Measurements from ENCODE around the gene COL12A1. TPM values are rescaled to one million over a fixed set of nuclear protein-coding genes. Genes with fewer than 3 reads are reported as not detected.

COL12A1 gene
- total RNA-seq, 1 experiment from 2014 or later: 0.96 TPM

DNA sequence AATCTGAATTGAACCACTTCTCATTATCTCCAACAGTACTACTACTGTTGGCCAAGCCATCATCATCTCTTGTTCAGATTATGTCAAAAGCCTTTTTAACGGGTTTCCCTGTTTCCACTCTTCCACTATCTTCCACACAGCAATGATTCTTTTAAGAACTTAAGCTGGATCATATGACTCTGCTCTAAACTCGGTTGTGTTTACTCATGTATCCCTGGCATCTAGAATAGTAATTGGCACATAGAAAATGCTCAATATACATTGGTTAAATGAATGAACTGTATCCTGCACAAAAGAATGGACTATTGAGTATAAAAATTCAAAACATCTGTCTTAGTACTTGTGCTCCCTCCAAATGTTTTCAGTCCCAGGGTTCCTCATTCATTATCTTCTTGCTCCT is 40.5 kb upstream of the COL12A1 start:
- H3K4ac ChIP-seq (ENCODE audit: low read depth, low read length): no peak overlapping the region
- no peaks in the 10 kb centered on the region for H3K79me1 ChIP-seq (ENCODE audit: insufficient read depth, low read depth, low read length, poor library complexity, severe bottlenecking)
- H4K8ac ChIP-seq (replicated peaks; ENCODE audit: insufficient read length, low read depth, low read length): no peak overlapping the region
- Mint-ChIP-seq H3K9me3 (peaks cover 0 to 3% of the 10 kb centered on the region in 2 experiments; a peak in 2 of 5 replicates), H3K36me3 (ENCODE audit: insufficient read depth in 1 of 3, low read depth in 3 of 3) (peaks cover 3 to 7% (median 4%) of the 10 kb centered on the region in 3 experiments; a peak in 6 of 7 replicates), H3K27me3 (ENCODE audit: low read depth) (peaks cover 3% of the 10 kb centered on the region), H3K4me1 (peaks cover 26 to 35% of the 10 kb centered on the region in 2 experiments), H3K4me3 (no peak overlapping the region), H3K27ac (no peak overlapping the region)
- no peak overlapping the region for H3K27ac ChIP-seq (ENCODE audit: insufficient read length, low read depth, low read length)
- no peaks in the 10 kb centered on the region for H3K27me3 ChIP-seq (ENCODE audit: insufficient read depth, low read length)
- no peaks in the 10 kb centered on the region for H3K9me3 ChIP-seq (ENCODE audit: control insufficient read depth, low read depth, low read length)
- WGBS (ENCODE audit: extremely low coverage, insufficient read length, low lambda C conversion rate): no CpG with 5 or more reads among the region's 2 CpGs
- H3T11ph ChIP-seq (ENCODE audit: low read length): no peak overlapping the region
- peaks cover 5% of the 10 kb centered on the region; the same call in 1 of the 2 replicates for H3K4me1 ChIP-seq (ENCODE audit: insufficient read depth, low read length)
- DNase-seq: no peak
- H3K56ac ChIP-seq (ENCODE audit: insufficient read length, low read depth, low read length): no peak overlapping the region
- H4K20me1 ChIP-seq (ENCODE audit: control insufficient read depth, insufficient read depth, insufficient read length): no peaks in the 10 kb centered on the region
- no peak overlapping the region for H4K5ac ChIP-seq (ENCODE audit: insufficient read length, low read depth, low read length)
- no peak overlapping the region for H3K9ac ChIP-seq (ENCODE audit: extremely low read depth, insufficient read length, low read length)
- no peak overlapping the region for H3K23ac ChIP-seq (ENCODE audit: insufficient read length, low read depth, low read length)
- no peak overlapping the region for H2BK120ac ChIP-seq (ENCODE audit: low read depth, low read length, poor library complexity, severe bottlenecking)
- H3K23me2 ChIP-seq (ENCODE audit: insufficient read length, low read depth, low read length, poor library complexity, severe bottlenecking): peaks cover 8% of the 10 kb centered on the region
- TF ChIP-seq CTCF (conservative IDR thresholded peaks at IDR 0.05): no peak
- no peak overlapping the region for H2BK5ac ChIP-seq (ENCODE audit: insufficient read length, low read length)
- no peak overlapping the region for H3K14ac ChIP-seq (ENCODE audit: insufficient read depth, low read length)
- H2BK12ac ChIP-seq (ENCODE audit: insufficient read length, low read depth, low read length): no peak overlapping the region
- H2BK15ac ChIP-seq (ENCODE audit: low read depth, low read length): no peak overlapping the region
- H2AFZ ChIP-seq (ENCODE audit: low read length): no peak overlapping the region
- H4K91ac ChIP-seq (ENCODE audit: insufficient read length, low read depth, low read length): no peak overlapping the region
- no peak overlapping the region for H2AK5ac ChIP-seq (ENCODE audit: insufficient read length, low read length)
- H3K79me2 ChIP-seq (ENCODE audit: insufficient read depth, low read length): peaks cover 10% of the 10 kb centered on the region; the same call in 1 of the 2 replicates
- no peak overlapping the region for H3K4me2 ChIP-seq (ENCODE audit: insufficient read depth, insufficient read length, low read length)
- H3K18ac ChIP-seq (ENCODE audit: insufficient read length, low read depth, low read length): no peak overlapping the region
- no peak overlapping the region for H2BK20ac ChIP-seq (ENCODE audit: low read depth, low read length, poor library complexity, severe bottlenecking)

Measured in H9 (cell line).